ENCODE data around the gene IRGM. TPM values are rescaled to one million over a fixed set of nuclear protein-coding genes. Genes with fewer than 3 reads are reported as not detected.
A peak's percentile ranks its signal among the peaks of the same experiment; 100 is the strongest.
"Not testable (repeated sequence)": the region's sequence is repeated elsewhere in the genome, so short reads cannot be mapped to it uniquely, and the experiment has no call there.

The IRGM gene, protein sequence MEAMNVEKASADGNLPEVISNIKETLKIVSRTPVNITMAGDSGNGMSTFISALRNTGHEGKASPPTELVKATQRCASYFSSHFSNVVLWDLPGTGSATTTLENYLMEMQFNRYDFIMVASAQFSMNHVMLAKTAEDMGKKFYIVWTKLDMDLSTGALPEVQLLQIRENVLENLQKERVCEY
- total RNA-seq (ENCODE audit: low replicate concordance) = 0.06 TPM in 1 of 2 replicates, not detected in the other

DNA sequence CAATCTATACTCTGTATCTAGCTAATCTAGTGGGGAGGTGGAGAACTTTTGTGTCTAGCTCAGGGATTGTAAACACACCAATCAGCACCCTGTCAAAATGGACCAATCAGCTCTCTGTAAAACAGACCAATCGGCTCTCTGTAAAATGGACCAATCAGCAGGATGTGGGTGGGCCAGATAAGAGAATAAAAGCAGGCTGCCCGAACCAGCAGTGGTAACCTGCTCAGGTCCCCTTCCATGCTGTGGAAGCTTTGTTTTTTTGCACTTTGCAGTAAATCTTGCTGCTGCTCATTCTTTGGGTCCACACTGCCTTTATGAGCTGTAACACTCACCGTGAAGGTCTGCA, at the start of gene IRGM:
IRGM (plus strand) TSS at position 214 of the 346 bp plus-strand sequence. CDS start 1,603 bp downstream, outside the sequence.
- not testable (repeated sequence) for H3K27me3 Mint-ChIP-seq (ENCODE audit: insufficient read depth, low read depth); H3K4me3 Mint-ChIP-seq; H3K9me3 Mint-ChIP-seq; H3K4me1 Mint-ChIP-seq; H3K27me3 ChIP-seq; DNase-seq (ENCODE audit: low spot score); H3K36me3 ChIP-seq; H3K9me3 ChIP-seq (ENCODE audit: low read depth); H3K79me2 ChIP-seq (ENCODE audit: low read depth); H3K9ac ChIP-seq; H3K27ac Mint-ChIP-seq; H4K20me1 ChIP-seq (ENCODE audit: low read depth); H3K4me1 ChIP-seq; H3K4me3 ChIP-seq; H3F3A ChIP-seq (ENCODE audit: low read depth); H3K36me3 Mint-ChIP-seq; H3K27ac ChIP-seq; H3K4me2 ChIP-seq
- H2AFZ ChIP-seq (replicated peaks) = peak within 1 kb of the TSS; percentile 83

DNA sequence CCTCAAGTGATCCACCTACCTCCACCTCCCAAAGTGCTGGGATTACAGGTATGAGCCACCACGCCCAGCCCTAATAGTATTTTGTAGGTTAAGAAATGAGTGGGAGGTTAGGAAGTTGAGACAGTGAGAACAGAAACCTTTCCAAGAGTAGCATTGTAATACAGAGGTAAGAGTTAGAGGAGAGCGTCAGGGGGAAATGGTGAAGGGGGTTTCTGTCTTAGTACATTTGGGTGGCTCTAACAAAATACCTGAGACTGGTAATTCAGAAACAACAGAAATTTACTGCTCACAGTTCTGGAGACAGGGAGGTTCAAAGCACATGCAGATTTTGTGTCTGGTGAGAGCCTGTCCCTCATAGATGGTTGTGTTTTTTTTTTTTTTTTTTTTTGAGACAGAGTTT, 48.9 kb upstream of the IRGM start:
- Histone ChIP-seq H3K79me2 (ENCODE audit: low read depth) (peaks cover 3% of the 10 kb centered on the region), H3K4me1 (no peaks in the 10 kb centered on the region), H3F3A (ENCODE audit: low read depth) (no peaks in the 10 kb centered on the region), H3K4me3 (no peak overlapping the region), H3K9me3 (ENCODE audit: low read depth) (no peaks in the 10 kb centered on the region), H2AFZ (replicated peaks) (no peak overlapping the region), H3K4me2 (no peak overlapping the region), H3K27me3 (no peaks in the 10 kb centered on the region), H3K27ac (no peak overlapping the region), H4K20me1 (ENCODE audit: low read depth) (no peaks in the 10 kb centered on the region), H3K9ac (no peak overlapping the region), H3K36me3 (no peaks in the 10 kb centered on the region)
- Mint-ChIP-seq H3K36me3 (no peaks in the 10 kb centered on the region), H3K4me3 (no peak overlapping the region), H3K27ac (no peak overlapping the region), H3K27me3 (ENCODE audit: insufficient read depth, low read depth) (no peaks in the 10 kb centered on the region), H3K4me1 (peaks cover 3% of the 10 kb centered on the region), H3K9me3 (no peaks in the 10 kb centered on the region)
- TF ChIP-seq EZH2 (IDR thresholded peaks at IDR 0.05) (no peak), EZH2phosphoT487 (IDR thresholded peaks at IDR 0.05) (no peak)
- TF ChIP-seq, protein P1, sequence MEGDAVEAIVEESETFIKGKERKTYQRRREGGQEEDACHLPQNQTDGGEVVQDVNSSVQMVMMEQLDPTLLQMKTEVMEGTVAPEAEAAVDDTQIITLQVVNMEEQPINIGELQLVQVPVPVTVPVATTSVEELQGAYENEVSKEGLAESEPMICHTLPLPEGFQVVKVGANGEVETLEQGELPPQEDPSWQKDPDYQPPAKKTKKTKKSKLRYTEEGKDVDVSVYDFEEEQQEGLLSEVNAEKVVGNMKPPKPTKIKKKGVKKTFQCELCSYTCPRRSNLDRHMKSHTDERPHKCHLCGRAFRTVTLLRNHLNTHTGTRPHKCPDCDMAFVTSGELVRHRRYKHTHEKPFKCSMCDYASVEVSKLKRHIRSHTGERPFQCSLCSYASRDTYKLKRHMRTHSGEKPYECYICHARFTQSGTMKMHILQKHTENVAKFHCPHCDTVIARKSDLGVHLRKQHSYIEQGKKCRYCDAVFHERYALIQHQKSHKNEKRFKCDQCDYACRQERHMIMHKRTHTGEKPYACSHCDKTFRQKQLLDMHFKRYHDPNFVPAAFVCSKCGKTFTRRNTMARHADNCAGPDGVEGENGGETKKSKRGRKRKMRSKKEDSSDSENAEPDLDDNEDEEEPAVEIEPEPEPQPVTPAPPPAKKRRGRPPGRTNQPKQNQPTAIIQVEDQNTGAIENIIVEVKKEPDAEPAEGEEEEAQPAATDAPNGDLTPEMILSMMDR (IDR thresholded peaks at IDR 0.05) = no peak
- DNase-seq (ENCODE audit: low spot score) = no peak

DNA sequence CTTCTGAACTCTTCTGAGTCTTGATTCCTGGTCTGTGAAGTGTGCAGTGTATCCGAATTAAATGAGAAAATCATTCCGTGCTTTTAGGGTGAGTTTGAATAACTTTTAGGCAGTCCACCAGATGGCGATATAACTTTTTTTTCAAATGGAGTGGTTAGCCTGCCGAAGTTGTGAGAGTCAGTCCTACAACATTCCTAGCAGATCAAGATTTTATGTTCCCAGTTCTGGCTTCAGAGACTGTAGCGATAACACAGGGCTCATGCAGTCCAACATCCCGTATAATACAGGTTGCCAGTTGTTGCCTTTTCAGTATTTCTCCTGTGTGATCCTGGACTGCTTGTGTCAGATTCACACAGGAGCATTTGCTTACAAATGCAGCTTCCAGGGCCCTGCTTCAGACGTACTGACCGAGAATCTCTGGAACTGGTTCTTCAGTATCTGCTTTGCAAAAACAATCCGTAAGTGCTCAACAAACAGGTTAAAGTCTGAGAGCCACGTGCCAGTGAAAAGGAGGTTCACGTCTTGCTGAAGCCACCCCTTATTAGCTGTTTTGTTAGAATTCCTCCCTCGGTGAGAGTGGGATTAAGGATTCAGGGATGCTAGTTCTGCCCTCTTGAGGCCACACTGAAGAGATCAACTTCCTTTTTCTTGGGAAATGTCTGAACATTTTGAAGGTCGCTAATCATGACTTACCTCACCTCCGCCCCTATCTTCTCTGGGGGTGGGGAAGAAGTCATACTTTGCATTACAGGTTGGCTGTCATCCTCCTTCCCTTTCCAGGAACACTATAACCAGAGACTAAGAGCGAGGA, 45.0 kb upstream of the IRGM start:
- H3K79me2 ChIP-seq (ENCODE audit: low read depth) = no peaks in the 10 kb centered on the region
- no peaks in the 10 kb centered on the region for H4K20me1 ChIP-seq (ENCODE audit: low read depth)
- H2AFZ ChIP-seq (replicated peaks) = peak overlapping the region; percentile 92
- no peaks in the 10 kb centered on the region for H3K9me3 ChIP-seq (ENCODE audit: low read depth)
- peak; percentile 80 for DNase-seq (ENCODE audit: low spot score)
- no peaks in the 10 kb centered on the region for H3K27me3 Mint-ChIP-seq (ENCODE audit: insufficient read depth, low read depth)
- no peaks in the 10 kb centered on the region for H3K4me1 ChIP-seq
- H3K27ac ChIP-seq = no peak overlapping the region
- no peak overlapping the region for H3K9ac ChIP-seq
- H3F3A ChIP-seq (ENCODE audit: low read depth) = no peaks in the 10 kb centered on the region
- peak overlapping the region; percentile 79 for H3K4me3 Mint-ChIP-seq
- no peaks in the 10 kb centered on the region for H3K36me3 ChIP-seq
- peaks cover 3% of the 10 kb centered on the region for H3K4me1 Mint-ChIP-seq
- no peak for TF ChIP-seq EZH2 (IDR thresholded peaks at IDR 0.05)
- TF ChIP-seq, protein P1 (IDR thresholded peaks at IDR 0.05) = peak; percentile 57
- no peaks in the 10 kb centered on the region for H3K9me3 Mint-ChIP-seq
- no peaks in the 10 kb centered on the region for H3K36me3 Mint-ChIP-seq
- H3K4me2 ChIP-seq = peak overlapping the region; percentile 76
- peak overlapping the region; percentile 81 for H3K27ac Mint-ChIP-seq
- H3K27me3 ChIP-seq = no peaks in the 10 kb centered on the region
- H3K4me3 ChIP-seq = peak overlapping the region; percentile 53

DNA sequence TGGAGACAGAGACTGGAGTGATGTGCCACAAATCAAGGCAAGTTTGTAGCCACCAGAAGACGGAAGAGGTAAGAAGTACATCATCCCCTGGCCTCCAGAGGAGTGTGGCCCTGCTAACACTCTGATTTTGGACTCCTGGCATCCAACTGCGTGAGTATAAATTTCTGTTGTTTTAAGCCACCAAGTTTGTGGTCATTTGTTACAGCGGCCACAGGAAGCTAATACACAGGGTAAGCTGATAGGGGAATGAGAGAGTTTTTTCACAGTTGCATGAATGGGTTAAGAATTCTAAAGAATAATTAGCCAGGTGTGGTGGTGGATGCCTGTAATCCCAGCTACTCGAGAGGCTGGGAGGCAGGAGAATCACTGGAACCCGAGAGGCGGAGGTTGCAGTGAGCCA, 41.9 kb upstream of the IRGM start:
- peaks cover 3% of the 10 kb centered on the region for H3K4me1 Mint-ChIP-seq
- H3K36me3 Mint-ChIP-seq = no peaks in the 10 kb centered on the region
- Histone ChIP-seq H3K9ac (no peak overlapping the region), H2AFZ (replicated peaks) (no peak overlapping the region), H3K4me3 (no peak overlapping the region), H3K4me2 (no peak overlapping the region), H3K27ac (no peak overlapping the region), H3K27me3 (no peaks in the 10 kb centered on the region), H3F3A (ENCODE audit: low read depth) (no peaks in the 10 kb centered on the region), H3K4me1 (no peaks in the 10 kb centered on the region), H3K36me3 (no peaks in the 10 kb centered on the region), H3K9me3 (ENCODE audit: low read depth) (no peaks in the 10 kb centered on the region), H4K20me1 (ENCODE audit: low read depth) (no peaks in the 10 kb centered on the region), H3K79me2 (ENCODE audit: low read depth) (no peaks in the 10 kb centered on the region)
- DNase-seq (ENCODE audit: low spot score) = no peak
- no peak overlapping the region for H3K4me3 Mint-ChIP-seq
- no peak overlapping the region for H3K27ac Mint-ChIP-seq
- no peaks in the 10 kb centered on the region for H3K27me3 Mint-ChIP-seq (ENCODE audit: insufficient read depth, low read depth)
- H3K9me3 Mint-ChIP-seq = no peaks in the 10 kb centered on the region
- TF ChIP-seq EZH2 (IDR thresholded peaks at IDR 0.05) (no peak), EZH2phosphoT487 (IDR thresholded peaks at IDR 0.05) (no peak)
- TF ChIP-seq, protein P1 (IDR thresholded peaks at IDR 0.05) = no peak
